Pancreas (tissue), 10 donors: ENCODE data around the gene PTPRG. TPM values are rescaled to one million over a fixed set of nuclear protein-coding genes. Genes with fewer than 3 reads are reported as not detected.
A peak's percentile ranks its signal among the peaks of the same experiment; 100 is the strongest.

Experiments
- ATAC-seq, 4 donors: fragments of 200-7000 bp; cut with Tn5 transposase; one replicate each; pipeline versions ENCODE4 v1.8.0 to v1.9.1; 2020; ENCODE audit warnings: mild to moderate bottlenecking in 4 of 4, moderate library complexity in 4 of 4
- DNase-seq, 6 donors: peaks; one replicate each; pipeline ENCODE4 v3.0.0-alpha.2; 2020
- FAIRE-seq: peaks from 2 replicates; lab custom pipeline; 2012; peaks lifted over from hg19 to GRCh38; lab: Jason Lieb, UNC
- H3K27ac ChIP-seq, 4 donors: fragments of 200-600 bp; sonication (generic); 1 replicate in 3 of 4; 2 replicates in 1 of 4; pipeline versions ENCODE4 v1.5.0 to v1.8.0; 2020
- H3K27me3 ChIP-seq, 4 donors: fragments of 200-600 bp; one replicate each; pipeline ENCODE4 v1.8.0; 2021
- H3K36me3 ChIP-seq, 3 donors: fragments of 200-600 bp; sonication (generic) in 1 of 3; one replicate each; pipeline versions ENCODE4 v1.5.0 to v1.8.0; 2020 to 2021
- H3K4me1 ChIP-seq, 3 donors: fragments of 200-600 bp; one replicate each; pipeline ENCODE4 v1.8.0; 2021
- H3K4me3 ChIP-seq, 4 donors: fragments of 200-600 bp; sonication (generic) in 2 of 4; one replicate each; pipeline versions ENCODE4 v1.5.0 to v1.8.0; 2020 to 2021
- H3K9me3 ChIP-seq, 4 donors: fragments of 200-600 bp; one replicate each; pipeline ENCODE4 v1.8.0; 2021
- CTCF ChIP-seq, 4 donors: fragments of 200-600 bp; sonication (generic) in 3 of 4; IDR thresholded peaks; one replicate each; pipeline versions ENCODE4 v1.5.0 to v1.8.0; 2021; ENCODE audit warnings: antibody characterized with exemption in 4 of 4
- WGBS, 2 donors: extraction: QIAGEN DNeasy Blood & Tissue Kit; methylation state at CpG; one replicate each; pipeline ENCODE4 v1.1.7; 2013; 5-methylcytosine and 5-hydroxymethylcytosine counted together
- intact Hi-C, 3 donors: fragments of 100-400 bp; cut with DNase I; formaldehyde crosslinking; loops; one replicate each; pipeline versions ENCODE4 v1.11.1 to v1.14.2; 2022
- polyA plus RNA-seq, 2 donors: library from polyadenylated mRNA; stranded (reverse); fragments of 200-250 nt; gene quantifications; one replicate each; pipeline ENCODE4 v1.2.3, GENCODE V29; 2013
- total RNA-seq, 6 donors: library from RNA; stranded (reverse); fragmentation: NEBNext Ultra II Directional in 4 of 6; extraction: Animal tissue kit (Norgen Biotek cat#: 25700) in 4 of 6; gene quantifications; one replicate each; pipeline versions ENCODE4 v1.2.1 to v1.2.4, GENCODE V29; 2021 to 2023
- donor health status: healthy with polysubstance abuse.
- donor health status: DM: no; HTN: no; CAD: no; lungs with moderate emphysema.
- donor health status: DM: no; HTN: no; CAD: no.
- donor health status: control.
- donor health status: control.
- donor health status: Bipolar disorder and iron deficiency.
- donor health status: DM: yes; HTN: yes; CAD: no.
- donor health status: DM: no; HTN: no; CAD: no.
- donor health status: DM: no; HTN: no; CAD: no.
- donor health status: DM: yes; HTN: yes; CAD: no.

Gene PTPRG
- total and polyA plus RNA-seq, 8 donors, result 2.8 to 20.5 (median 9.5) TPM

GRCh38 chr3:62145086-62145757 is 583.9 kb downstream of the PTPRG start:
- ATAC-seq (no peak), DNase-seq (no peak), FAIRE-seq (no peak)
- Histone ChIP-seq H3K4me3 (no peak overlapping the region), H3K27me3 (no peaks in the 10 kb centered on the region), H3K27ac (no peak overlapping the region), H3K36me3 (no peaks in the 10 kb centered on the region), H3K4me1 (no peaks in the 10 kb centered on the region), H3K9me3 (no peaks in the 10 kb centered on the region)
- intact Hi-C loops, result no loop called here
- TF ChIP-seq CTCF (IDR thresholded peaks at IDR 0.05), result no peak
- 82 to 90% methylated on average over 9 of the region's 9 CpGs for WGBS, 2 donors

- intact Hi-C loops, result no loop called here
- Histone ChIP-seq H3K27me3 (no peaks in the 10 kb centered on the region), H3K36me3 (no peaks in the 10 kb centered on the region), H3K4me3 (no peak overlapping the region), H3K9me3 (no peaks in the 10 kb centered on the region), H3K27ac (no peak overlapping the region), H3K4me1 (no peaks in the 10 kb centered on the region)
- no peak for TF ChIP-seq CTCF (IDR thresholded peaks at IDR 0.05)
- DNase-seq (no peak), ATAC-seq (no peak), FAIRE-seq (no peak)
- WGBS, 2 donors, result 96 to 97% methylated on average over 6 of the region's 6 CpGs
Observed at GRCh38 chr3:62149539-62149938, 588.2 kb downstream of the PTPRG start.

GRCh38 chr3:62149962-62150361 is 588.6 kb downstream of the PTPRG start:
- DNase-seq, result no peak
- TF ChIP-seq CTCF (IDR thresholded peaks at IDR 0.05), result no peak
- H3K36me3 ChIP-seq, result no peaks in the 10 kb centered on the region
- no peak for FAIRE-seq
- H3K4me3 ChIP-seq, result no peak overlapping the region
- intact Hi-C loops, result no loop called here
- H3K27me3 ChIP-seq, result no peaks in the 10 kb centered on the region
- ATAC-seq, result peak in 1 of 4 donors; percentile 14
- no peak overlapping the region for H3K27ac ChIP-seq
- 57 to 66% methylated on average over 2 of the region's 2 CpGs for WGBS, 2 donors
- H3K9me3 ChIP-seq, result no peaks in the 10 kb centered on the region
- H3K4me1 ChIP-seq, result no peaks in the 10 kb centered on the region

GRCh38 chr3:62151591-62151990 is 590.2 kb downstream of the PTPRG start:
- TF ChIP-seq CTCF (IDR thresholded peaks at IDR 0.05), result no peak
- no peak for ATAC-seq
- Histone ChIP-seq H3K9me3 (no peaks in the 10 kb centered on the region), H3K36me3 (no peaks in the 10 kb centered on the region), H3K4me3 (no peak overlapping the region), H3K4me1 (no peaks in the 10 kb centered on the region), H3K27ac (no peak overlapping the region), H3K27me3 (no peaks in the 10 kb centered on the region)
- intact Hi-C loops, result no loop called here
- DNase-seq, result no peak
- 94 to 95% methylated on average over 1 of the region's 1 CpG for WGBS, 2 donors
- no peak for FAIRE-seq

GRCh38 chr3:62153231-62153630 is 591.9 kb downstream of the PTPRG start:
- Histone ChIP-seq H3K4me3 (no peak overlapping the region), H3K9me3 (no peaks in the 10 kb centered on the region), H3K27ac (no peak overlapping the region), H3K4me1 (no peaks in the 10 kb centered on the region), H3K27me3 (no peaks in the 10 kb centered on the region), H3K36me3 (no peaks in the 10 kb centered on the region)
- WGBS, 2 donors, result 82 to 92% methylated on average over 1 of the region's 1 CpG
- intact Hi-C loops, result no loop called here
- ATAC-seq (no peak), FAIRE-seq (no peak), DNase-seq (no peak)
- TF ChIP-seq CTCF (IDR thresholded peaks at IDR 0.05), result no peak
